Measurements from ENCODE around the gene BORCS6. TPM values are rescaled to one million over a fixed set of nuclear protein-coding genes. Genes with fewer than 3 reads are reported as not detected.

The BORCS6 gene
- total and polyA plus RNA-seq, 2 of the 13 experiments (the other 11 are each of a cell fraction or from before 2014, with no cell fraction given), result 2.0 to 5.1 TPM

GRCh38 chr17:8192070-8192815, 2.3 kb upstream of the BORCS6 start (continued):
- TF ChIP-seq, protein P1, sequence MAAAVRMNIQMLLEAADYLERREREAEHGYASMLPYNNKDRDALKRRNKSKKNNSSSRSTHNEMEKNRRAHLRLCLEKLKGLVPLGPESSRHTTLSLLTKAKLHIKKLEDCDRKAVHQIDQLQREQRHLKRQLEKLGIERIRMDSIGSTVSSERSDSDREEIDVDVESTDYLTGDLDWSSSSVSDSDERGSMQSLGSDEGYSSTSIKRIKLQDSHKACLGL (CRISPR knock-in tag; IDR thresholded peaks at IDR 0.05), result no peak
- TF ChIP-seq SP5 (CRISPR knock-in tag; IDR thresholded peaks at IDR 0.05; ENCODE audit: borderline replicate concordance, low read depth), result no peak
- TF ChIP-seq, protein P2, sequence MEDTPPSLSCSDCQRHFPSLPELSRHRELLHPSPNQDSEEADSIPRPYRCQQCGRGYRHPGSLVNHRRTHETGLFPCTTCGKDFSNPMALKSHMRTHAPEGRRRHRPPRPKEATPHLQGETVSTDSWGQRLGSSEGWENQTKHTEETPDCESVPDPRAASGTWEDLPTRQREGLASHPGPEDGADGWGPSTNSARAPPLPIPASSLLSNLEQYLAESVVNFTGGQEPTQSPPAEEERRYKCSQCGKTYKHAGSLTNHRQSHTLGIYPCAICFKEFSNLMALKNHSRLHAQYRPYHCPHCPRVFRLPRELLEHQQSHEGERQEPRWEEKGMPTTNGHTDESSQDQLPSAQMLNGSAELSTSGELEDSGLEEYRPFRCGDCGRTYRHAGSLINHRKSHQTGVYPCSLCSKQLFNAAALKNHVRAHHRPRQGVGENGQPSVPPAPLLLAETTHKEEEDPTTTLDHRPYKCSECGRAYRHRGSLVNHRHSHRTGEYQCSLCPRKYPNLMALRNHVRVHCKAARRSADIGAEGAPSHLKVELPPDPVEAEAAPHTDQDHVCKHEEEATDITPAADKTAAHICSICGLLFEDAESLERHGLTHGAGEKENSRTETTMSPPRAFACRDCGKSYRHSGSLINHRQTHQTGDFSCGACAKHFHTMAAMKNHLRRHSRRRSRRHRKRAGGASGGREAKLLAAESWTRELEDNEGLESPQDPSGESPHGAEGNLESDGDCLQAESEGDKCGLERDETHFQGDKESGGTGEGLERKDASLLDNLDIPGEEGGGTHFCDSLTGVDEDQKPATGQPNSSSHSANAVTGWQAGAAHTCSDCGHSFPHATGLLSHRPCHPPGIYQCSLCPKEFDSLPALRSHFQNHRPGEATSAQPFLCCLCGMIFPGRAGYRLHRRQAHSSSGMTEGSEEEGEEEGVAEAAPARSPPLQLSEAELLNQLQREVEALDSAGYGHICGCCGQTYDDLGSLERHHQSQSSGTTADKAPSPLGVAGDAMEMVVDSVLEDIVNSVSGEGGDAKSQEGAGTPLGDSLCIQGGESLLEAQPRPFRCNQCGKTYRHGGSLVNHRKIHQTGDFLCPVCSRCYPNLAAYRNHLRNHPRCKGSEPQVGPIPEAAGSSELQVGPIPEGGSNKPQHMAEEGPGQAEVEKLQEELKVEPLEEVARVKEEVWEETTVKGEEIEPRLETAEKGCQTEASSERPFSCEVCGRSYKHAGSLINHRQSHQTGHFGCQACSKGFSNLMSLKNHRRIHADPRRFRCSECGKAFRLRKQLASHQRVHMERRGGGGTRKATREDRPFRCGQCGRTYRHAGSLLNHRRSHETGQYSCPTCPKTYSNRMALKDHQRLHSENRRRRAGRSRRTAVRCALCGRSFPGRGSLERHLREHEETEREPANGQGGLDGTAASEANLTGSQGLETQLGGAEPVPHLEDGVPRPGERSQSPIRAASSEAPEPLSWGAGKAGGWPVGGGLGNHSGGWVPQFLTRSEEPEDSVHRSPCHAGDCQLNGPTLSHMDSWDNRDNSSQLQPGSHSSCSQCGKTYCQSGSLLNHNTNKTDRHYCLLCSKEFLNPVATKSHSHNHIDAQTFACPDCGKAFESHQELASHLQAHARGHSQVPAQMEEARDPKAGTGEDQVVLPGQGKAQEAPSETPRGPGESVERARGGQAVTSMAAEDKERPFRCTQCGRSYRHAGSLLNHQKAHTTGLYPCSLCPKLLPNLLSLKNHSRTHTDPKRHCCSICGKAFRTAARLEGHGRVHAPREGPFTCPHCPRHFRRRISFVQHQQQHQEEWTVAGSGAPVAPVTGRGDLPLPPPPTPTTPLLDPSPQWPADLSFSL (CRISPR knock-in tag; IDR thresholded peaks at IDR 0.05), result no peak
- no peak for TF ChIP-seq DR1 (CRISPR knock-in tag; IDR thresholded peaks at IDR 0.05)
- TF ChIP-seq HCFC1 (IDR thresholded peaks at IDR 0.05; ENCODE audit: low read depth, low read length), result no peak
- TF ChIP-seq ZNF432 (CRISPR knock-in tag; IDR thresholded peaks at IDR 0.05; ENCODE audit: borderline replicate concordance), result no peak
- TF ChIP-seq, protein P3, sequence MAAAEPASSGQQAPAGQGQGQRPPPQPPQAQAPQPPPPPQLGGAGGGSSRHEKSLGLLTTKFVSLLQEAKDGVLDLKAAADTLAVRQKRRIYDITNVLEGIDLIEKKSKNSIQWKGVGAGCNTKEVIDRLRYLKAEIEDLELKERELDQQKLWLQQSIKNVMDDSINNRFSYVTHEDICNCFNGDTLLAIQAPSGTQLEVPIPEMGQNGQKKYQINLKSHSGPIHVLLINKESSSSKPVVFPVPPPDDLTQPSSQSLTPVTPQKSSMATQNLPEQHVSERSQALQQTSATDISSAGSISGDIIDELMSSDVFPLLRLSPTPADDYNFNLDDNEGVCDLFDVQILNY (CRISPR knock-in tag; conservative IDR thresholded peaks at IDR 0.05), result no peak
- TF ChIP-seq NFRKB (IDR thresholded peaks at IDR 0.05), result no peak
- TF ChIP-seq SALL1 (CRISPR knock-in tag; IDR thresholded peaks at IDR 0.05), result peak; percentile 53; the same call in 1 of the 2 replicates
- TF ChIP-seq ZSCAN9 (CRISPR knock-in tag; IDR thresholded peaks at IDR 0.05; ENCODE audit: borderline replicate concordance), result no peak
- no peak for TF ChIP-seq IRX3 (CRISPR knock-in tag; IDR thresholded peaks at IDR 0.05; ENCODE audit: borderline replicate concordance, low read depth)
- no peak for TF ChIP-seq ZBTB8A (CRISPR knock-in tag; IDR thresholded peaks at IDR 0.05; ENCODE audit: borderline replicate concordance, low read depth)
- no peak for TF ChIP-seq GMEB1 (CRISPR knock-in tag; IDR thresholded peaks at IDR 0.05; ENCODE audit: borderline replicate concordance)
- no peak for TF ChIP-seq BCL3 (CRISPR knock-in tag; IDR thresholded peaks at IDR 0.05)
- TF ChIP-seq ZNF253 (CRISPR knock-in tag; IDR thresholded peaks at IDR 0.05; ENCODE audit: borderline replicate concordance), result no peak
- TF ChIP-seq ZFP36 (IDR thresholded peaks at IDR 0.05; ENCODE audit: borderline replicate concordance, low read depth, low read length, partially characterized antibody), result no peak
- no peak for TF ChIP-seq ZNF562 (CRISPR knock-in tag; IDR thresholded peaks at IDR 0.05; ENCODE audit: borderline replicate concordance)

All from HepG2 (cell line).